ENCODE measurements around the gene CLDN11. TPM values are rescaled to one million over a fixed set of nuclear protein-coding genes. Genes with fewer than 3 reads are reported as not detected.

The CLDN11 gene
- total RNA-seq, 1 experiment from 2014 or later: 0.22 TPM

- no peaks in the 10 kb centered on the region for H3K36me3 ChIP-seq (ENCODE audit: control insufficient read depth in 1 of 2, insufficient read depth in 2 of 2, low read length in 2 of 2)
- RAD21 ChIA-PET (ENCODE audit: low non-redundant PET in 1 of 2, low total read pairs in 2 of 2, uncharacterized antibody in 2 of 2, unreplicated experiment in 2 of 2): interaction anchor here in 1 of 2 experiments (0.6 kb wide), 1 partner anchor 610 kb away, joined by 3 read pairs; no protein-coding TSS in a partner anchor
- intact Hi-C loops (cut with micrococcal nuclease): no loop called here
- H3K9me2 ChIP-seq (ENCODE audit: insufficient read depth): no peaks in the 10 kb centered on the region
- no peaks in the 10 kb centered on the region for H3K4me1 ChIP-seq (ENCODE audit: control insufficient read depth in 1 of 2, insufficient read depth in 2 of 2, low read length in 2 of 2)
- no peak overlapping the region for H2AFZ ChIP-seq (ENCODE audit: low read depth, low read length, poor library complexity, severe bottlenecking)
- CTCF ChIA-PET: no interaction called here
- DNase-seq (ENCODE audit: low read depth, low spot score) (no peak), ATAC-seq (no peak)
- POLR2A ChIA-PET: no interaction called here
- H3K27ac ChIP-seq (ENCODE audit: low read depth, low read length): no peak overlapping the region
- no peak overlapping the region for H3K4me3 ChIP-seq (replicated peaks in 1 of 2; ENCODE audit: low read depth in 1 of 2, low read length in 2 of 2)
- no peak overlapping the region for H3K4me2 ChIP-seq (ENCODE audit: low read length)
- no peaks in the 10 kb centered on the region for H4K20me1 ChIP-seq (ENCODE audit: insufficient read depth)
- no peak for TF ChIP-seq RAD21 (IDR thresholded peaks at IDR 0.05; ENCODE audit: low read depth)
- TF ChIP-seq CTCF (IDR thresholded peaks at IDR 0.05 in 2 of 3, conservative IDR thresholded peaks at IDR 0.05 in 1 of 3; ENCODE audit: borderline replicate concordance in 1 of 3, insufficient read depth in 1 of 3, low read depth in 2 of 3, low read length in 2 of 3): no peak
- TF ChIP-seq YY1 (IDR thresholded peaks at IDR 0.05; ENCODE audit: extremely low read depth, insufficient replicate concordance, low read depth, low read length): no peak
- TF ChIP-seq POLR2AphosphoS5 (IDR thresholded peaks at IDR 0.05; ENCODE audit: low read depth, low read length): no peak
- TF ChIP-seq SIN3A (IDR thresholded peaks at IDR 0.05; ENCODE audit: low read depth): no peak
- no peak for TF ChIP-seq FOSL1 (IDR thresholded peaks at IDR 0.05; ENCODE audit: low read depth)
- no peak for TF ChIP-seq SP1 (IDR thresholded peaks at IDR 0.05; ENCODE audit: low read depth)
- no peak for TF ChIP-seq ELF1 (IDR thresholded peaks at IDR 0.05; ENCODE audit: borderline replicate concordance, low read depth)
- TF ChIP-seq SRF (IDR thresholded peaks at IDR 0.05; ENCODE audit: low read depth): no peak
- H3K79me2 ChIP-seq (ENCODE audit: insufficient read depth, low read length): no peaks in the 10 kb centered on the region
- no peaks in the 10 kb centered on the region for H3K9me3 ChIP-seq (ENCODE audit: control insufficient read depth in 1 of 2, insufficient read depth in 1 of 2, low read depth in 1 of 2, low read length in 2 of 2)
- no peaks in the 10 kb centered on the region for H3K27me3 ChIP-seq (ENCODE audit: insufficient read depth, low read length)
- no peak overlapping the region for H3K9ac ChIP-seq (ENCODE audit: low read length)
- no TSS peak for BruUV-seq (replicated peaks)
These were observed 31.4 kb downstream of the CLDN11 start for GRCh38 chr3:170450039-170450438.

GRCh38 chr3:170454509-170454908 lies 35.8 kb downstream of the CLDN11 start:
- H3K4me3 ChIP-seq (replicated peaks in 1 of 2; ENCODE audit: low read depth in 1 of 2, low read length in 2 of 2): no peak overlapping the region
- H3K9ac ChIP-seq (ENCODE audit: low read length): no peak overlapping the region
- POLR2A ChIA-PET: no interaction called here
- intact Hi-C loops (cut with micrococcal nuclease): no loop called here
- H3K9me2 ChIP-seq (ENCODE audit: insufficient read depth): no peaks in the 10 kb centered on the region
- BruUV-seq (replicated peaks): no TSS peak
- H3K4me1 ChIP-seq (ENCODE audit: control insufficient read depth in 1 of 2, insufficient read depth in 2 of 2, low read length in 2 of 2): no peaks in the 10 kb centered on the region
- H3K27ac ChIP-seq (ENCODE audit: low read depth, low read length): no peak overlapping the region
- H3K27me3 ChIP-seq (ENCODE audit: insufficient read depth, low read length): no peaks in the 10 kb centered on the region
- TF ChIP-seq TCF7L2 (IDR thresholded peaks at IDR 0.05; ENCODE audit: borderline replicate concordance, extremely low read depth, insufficient read depth, insufficient read length): no peak
- no peak for TF ChIP-seq SIN3A (IDR thresholded peaks at IDR 0.05; ENCODE audit: low read depth)
- RAD21 ChIA-PET (ENCODE audit: low non-redundant PET in 1 of 2, low total read pairs in 2 of 2, uncharacterized antibody in 2 of 2, unreplicated experiment in 2 of 2): no interaction called here
- ATAC-seq (no peak), DNase-seq (ENCODE audit: low read depth, low spot score) (no peak)
- no peak overlapping the region for H2AFZ ChIP-seq (ENCODE audit: low read depth, low read length, poor library complexity, severe bottlenecking)
- H3K36me3 ChIP-seq (ENCODE audit: control insufficient read depth in 1 of 2, insufficient read depth in 2 of 2, low read length in 2 of 2): no peaks in the 10 kb centered on the region
- no peaks in the 10 kb centered on the region for H4K20me1 ChIP-seq (ENCODE audit: insufficient read depth)
- H3K4me2 ChIP-seq (ENCODE audit: low read length): no peak overlapping the region
- H3K9me3 ChIP-seq (ENCODE audit: control insufficient read depth in 1 of 2, insufficient read depth in 1 of 2, low read depth in 1 of 2, low read length in 2 of 2): no peaks in the 10 kb centered on the region
- CTCF ChIA-PET: no interaction called here
- no peaks in the 10 kb centered on the region for H3K79me2 ChIP-seq (ENCODE audit: insufficient read depth, low read length)

All from HCT116 (cell line).